Measurements from ENCODE around the gene RAI2. TPM values are rescaled to one million over a fixed set of nuclear protein-coding genes. Genes with fewer than 3 reads are reported as not detected.

Gene RAI2
- total and polyA plus RNA-seq, 2 donors (not counting 1 experiment from before 2014, with no cell fraction given) = 0.91 to 2.1 TPM

GRCh38 chrX:17829566-17829965 is 31.5 kb downstream of the RAI2 start:
- H3K9me3 ChIP-seq (ENCODE audit: control insufficient read depth, insufficient read depth, low read depth, low read length) = no peaks in the 10 kb centered on the region
- H3K4me1 ChIP-seq (ENCODE audit: control insufficient read depth, extremely low read depth, insufficient read depth, low read length) = no peaks in the 10 kb centered on the region
- H4K20me1 ChIP-seq (ENCODE audit: control insufficient read depth, extremely low read depth, insufficient read depth, low read length) = no peaks in the 10 kb centered on the region
- peak in 1 of 2 donors; percentile 45 for DNase-seq (ENCODE audit: low read depth in 2 of 2)
- H2AFZ ChIP-seq (ENCODE audit: low read length) = no peak overlapping the region
- no peak for TF ChIP-seq CTCF (conservative IDR thresholded peaks at IDR 0.05 in 1 of 2, IDR thresholded peaks at IDR 0.05 in 1 of 2; ENCODE audit: low read depth in 1 of 2, low read length in 2 of 2)
- no peak for TF ChIP-seq EZH2 (IDR thresholded peaks at IDR 0.05; ENCODE audit: low read length, missing control alignments)
- no peaks in the 10 kb centered on the region for H3K79me2 ChIP-seq (ENCODE audit: control insufficient read depth, insufficient read depth, low read length)
- no peak overlapping the region for H3K4me2 ChIP-seq (ENCODE audit: extremely low read depth, insufficient read depth, low read length)
- H3K27ac ChIP-seq (ENCODE audit: insufficient read depth, low read length) = no peak overlapping the region
- no peak overlapping the region for H3K9ac ChIP-seq (ENCODE audit: insufficient read depth, low read length)
- H3K36me3 ChIP-seq (ENCODE audit: control insufficient read depth, insufficient read depth, low read length) = no peaks in the 10 kb centered on the region
- H3K27me3 ChIP-seq (ENCODE audit: control insufficient read depth, insufficient read depth, low read length) = no peaks in the 10 kb centered on the region
- H3K4me3 ChIP-seq (replicated peaks in 1 of 4; ENCODE audit: control extremely low read depth in 1 of 4, insufficient read depth in 1 of 4, low read depth in 3 of 4, low read length in 4 of 4) = no peak overlapping the region

- H3K4me2 ChIP-seq (ENCODE audit: extremely low read depth, insufficient read depth, low read length) = no peak overlapping the region
- DNase-seq (ENCODE audit: low read depth in 2 of 2) = no peak
- TF ChIP-seq CTCF (conservative IDR thresholded peaks at IDR 0.05 in 1 of 2, IDR thresholded peaks at IDR 0.05 in 1 of 2; ENCODE audit: low read depth in 1 of 2, low read length in 2 of 2) (no peak), EZH2 (IDR thresholded peaks at IDR 0.05; ENCODE audit: low read length, missing control alignments) (no peak)
- no peaks in the 10 kb centered on the region for H4K20me1 ChIP-seq (ENCODE audit: control insufficient read depth, extremely low read depth, insufficient read depth, low read length)
- no peak overlapping the region for H3K27ac ChIP-seq (ENCODE audit: insufficient read depth, low read length)
- no peak overlapping the region for H3K4me3 ChIP-seq (replicated peaks in 1 of 4; ENCODE audit: control extremely low read depth in 1 of 4, insufficient read depth in 1 of 4, low read depth in 3 of 4, low read length in 4 of 4)
- no peak overlapping the region for H2AFZ ChIP-seq (ENCODE audit: low read length)
- no peaks in the 10 kb centered on the region for H3K27me3 ChIP-seq (ENCODE audit: control insufficient read depth, insufficient read depth, low read length)
- H3K79me2 ChIP-seq (ENCODE audit: control insufficient read depth, insufficient read depth, low read length) = no peaks in the 10 kb centered on the region
- H3K9me3 ChIP-seq (ENCODE audit: control insufficient read depth, insufficient read depth, low read depth, low read length) = no peaks in the 10 kb centered on the region
- no peak overlapping the region for H3K9ac ChIP-seq (ENCODE audit: insufficient read depth, low read length)
- H3K4me1 ChIP-seq (ENCODE audit: control insufficient read depth, extremely low read depth, insufficient read depth, low read length) = no peaks in the 10 kb centered on the region
- H3K36me3 ChIP-seq (ENCODE audit: control insufficient read depth, insufficient read depth, low read length) = no peaks in the 10 kb centered on the region
These were observed 32.9 kb downstream of the RAI2 start for GRCh38 chrX:17828171-17828570.

- H2AFZ ChIP-seq (ENCODE audit: low read length) = no peak overlapping the region
- H3K27me3 ChIP-seq (ENCODE audit: control insufficient read depth, insufficient read depth, low read length) = no peaks in the 10 kb centered on the region
- H3K79me2 ChIP-seq (ENCODE audit: control insufficient read depth, insufficient read depth, low read length) = no peaks in the 10 kb centered on the region
- no peaks in the 10 kb centered on the region for H4K20me1 ChIP-seq (ENCODE audit: control insufficient read depth, extremely low read depth, insufficient read depth, low read length)
- no peak overlapping the region for H3K4me2 ChIP-seq (ENCODE audit: extremely low read depth, insufficient read depth, low read length)
- H3K27ac ChIP-seq (ENCODE audit: insufficient read depth, low read length) = no peak overlapping the region
- H3K4me3 ChIP-seq (replicated peaks in 1 of 4; ENCODE audit: control extremely low read depth in 1 of 4, insufficient read depth in 1 of 4, low read depth in 3 of 4, low read length in 4 of 4) = no peak overlapping the region
- H3K36me3 ChIP-seq (ENCODE audit: control insufficient read depth, insufficient read depth, low read length) = no peaks in the 10 kb centered on the region
- H3K4me1 ChIP-seq (ENCODE audit: control insufficient read depth, extremely low read depth, insufficient read depth, low read length) = no peaks in the 10 kb centered on the region
- H3K9me3 ChIP-seq (ENCODE audit: control insufficient read depth, insufficient read depth, low read depth, low read length) = no peaks in the 10 kb centered on the region
- peak in 1 of 2 donors; percentile 78 for DNase-seq (ENCODE audit: low read depth in 2 of 2)
- H3K9ac ChIP-seq (ENCODE audit: insufficient read depth, low read length) = no peak overlapping the region
- TF ChIP-seq CTCF (conservative IDR thresholded peaks at IDR 0.05 in 1 of 2, IDR thresholded peaks at IDR 0.05 in 1 of 2; ENCODE audit: low read depth in 1 of 2, low read length in 2 of 2) (no peak), EZH2 (IDR thresholded peaks at IDR 0.05; ENCODE audit: low read length, missing control alignments) (no peak)
These were observed 34.2 kb downstream of the RAI2 start for GRCh38 chrX:17826609-17827496.

All from fibroblast of lung (primary cell).